GM12878 (cell line): ENCODE measurements around the gene TBL1XR1.

Experiments used
- ATF7 ChIP-seq: fragments of 450-650 bp; IDR thresholded peaks from 2 replicates; pipeline ENCODE4 v1.6.1; 2016; ENCODE audit warnings: low read depth, mild to moderate bottlenecking
- CBFB ChIP-seq: IDR thresholded peaks from 2 replicates; pipeline ENCODE4 v1.6.1; 2016; ENCODE audit warnings: antibody characterized with exemption, low read depth
- ESRRA ChIP-seq: IDR thresholded peaks from 2 replicates; pipeline ENCODE4 v1.6.1; 2012; ENCODE audit warnings: mild to moderate bottlenecking, low read length, improper control_type of control experiment
- HDAC6 ChIP-seq: fragments of 200-600 bp; sonication (generic); IDR thresholded peaks from one replicate; pipeline ENCODE4 v1.8.0; 2017; ENCODE audit warnings: antibody characterized with exemption; ENCODE audit not compliant: unreplicated experiment
- POLR2A ChIP-seq: IDR thresholded peaks from 2 replicates; pipeline ENCODE4 v1.6.1; 2011; ENCODE audit warnings: low read depth, mild to moderate bottlenecking, low read length
- SIX5 ChIP-seq: IDR thresholded peaks from 2 replicates; pipeline ENCODE4 v1.6.1; 2011; ENCODE audit warnings: mild to moderate bottlenecking, low read depth, low read length, moderate library complexity; ENCODE audit not compliant: severe bottlenecking
- SREBF2 ChIP-seq: IDR thresholded peaks from 2 replicates; pipeline ENCODE4 v1.6.1; 2012; ENCODE audit warnings: mild to moderate bottlenecking, low read length
- ZNF384 ChIP-seq: IDR thresholded peaks from 2 replicates; pipeline ENCODE4 v1.6.1; 2012; ENCODE audit warnings: low read depth, mild to moderate bottlenecking, low read length, improper control_type of control experiment, borderline replicate concordance
- TF ChIP-seq, protein P1 (sequence below), 3 experiments: IDR thresholded peaks in 2 of 3; conservative IDR thresholded peaks in 1 of 3; 2 replicates each; pipeline ENCODE4 v1.5.1; 2011; ENCODE audit warnings: low read depth in 3 of 3, low read length in 3 of 3, mild to moderate bottlenecking in 3 of 3, control low read depth in 2 of 3, moderate library complexity in 2 of 3, inconsistent platforms in 1 of 3, mixed read lengths in 1 of 3; ENCODE audit not compliant: control insufficient read depth in 2 of 3, insufficient read depth in 1 of 3; ENCODE audit errors: extremely low read depth in 1 of 3
- TF ChIP-seq, protein P2 (sequence below): fragments of 150-350 bp; IDR thresholded peaks from 2 replicates; pipeline ENCODE4 v1.6.1; 2014; ENCODE audit warnings: mild to moderate bottlenecking, low read depth, low read length
- TF ChIP-seq, protein P3 (sequence below): IDR thresholded peaks from 2 replicates; pipeline ENCODE4 v1.6.1; 2012; ENCODE audit warnings: mild to moderate bottlenecking, low read depth, low read length
- TF ChIP-seq, protein P4 (sequence below): IDR thresholded peaks from 2 replicates; pipeline ENCODE4 v1.6.1; 2012; ENCODE audit warnings: low read depth, low read length, improper control_type of control experiment

DNA sequence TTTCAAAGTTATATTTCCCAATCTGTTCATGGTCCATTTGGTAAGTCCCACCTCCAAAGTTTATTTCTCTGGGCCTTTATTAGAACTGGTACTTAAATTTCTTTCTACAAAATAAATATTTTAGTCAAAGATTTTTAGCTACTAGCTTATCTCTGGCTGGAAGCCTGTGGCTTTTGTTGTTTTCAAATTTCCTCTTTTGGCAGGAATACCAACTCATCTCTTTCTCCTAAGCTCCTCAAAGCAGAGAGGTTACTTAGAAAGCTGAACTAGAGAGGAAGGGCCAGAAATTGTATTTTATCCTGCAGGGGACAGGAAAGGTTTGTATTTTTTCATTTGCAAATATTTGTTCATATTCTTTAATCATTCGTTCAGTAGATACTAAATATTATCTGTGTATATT lies 227.8 kb downstream of the TBL1XR1 start:
- TF ChIP-seq ATF7 (no peak), CBFB (no peak), ESRRA (no peak), SIX5 (no peak), SREBF2 (no peak), HDAC6 (no peak), POLR2A (no peak), ZNF384 (no peak)
- TF ChIP-seq, protein P1, sequence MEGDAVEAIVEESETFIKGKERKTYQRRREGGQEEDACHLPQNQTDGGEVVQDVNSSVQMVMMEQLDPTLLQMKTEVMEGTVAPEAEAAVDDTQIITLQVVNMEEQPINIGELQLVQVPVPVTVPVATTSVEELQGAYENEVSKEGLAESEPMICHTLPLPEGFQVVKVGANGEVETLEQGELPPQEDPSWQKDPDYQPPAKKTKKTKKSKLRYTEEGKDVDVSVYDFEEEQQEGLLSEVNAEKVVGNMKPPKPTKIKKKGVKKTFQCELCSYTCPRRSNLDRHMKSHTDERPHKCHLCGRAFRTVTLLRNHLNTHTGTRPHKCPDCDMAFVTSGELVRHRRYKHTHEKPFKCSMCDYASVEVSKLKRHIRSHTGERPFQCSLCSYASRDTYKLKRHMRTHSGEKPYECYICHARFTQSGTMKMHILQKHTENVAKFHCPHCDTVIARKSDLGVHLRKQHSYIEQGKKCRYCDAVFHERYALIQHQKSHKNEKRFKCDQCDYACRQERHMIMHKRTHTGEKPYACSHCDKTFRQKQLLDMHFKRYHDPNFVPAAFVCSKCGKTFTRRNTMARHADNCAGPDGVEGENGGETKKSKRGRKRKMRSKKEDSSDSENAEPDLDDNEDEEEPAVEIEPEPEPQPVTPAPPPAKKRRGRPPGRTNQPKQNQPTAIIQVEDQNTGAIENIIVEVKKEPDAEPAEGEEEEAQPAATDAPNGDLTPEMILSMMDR (IDR thresholded peaks at IDR 0.05 in 2 of 3, conservative IDR thresholded peaks at IDR 0.05 in 1 of 3; ENCODE audit: control insufficient read depth in 2 of 3, extremely low read depth in 1 of 3, insufficient read depth in 1 of 3, low read depth in 3 of 3, low read length in 3 of 3): no peak
- TF ChIP-seq, protein P2, sequence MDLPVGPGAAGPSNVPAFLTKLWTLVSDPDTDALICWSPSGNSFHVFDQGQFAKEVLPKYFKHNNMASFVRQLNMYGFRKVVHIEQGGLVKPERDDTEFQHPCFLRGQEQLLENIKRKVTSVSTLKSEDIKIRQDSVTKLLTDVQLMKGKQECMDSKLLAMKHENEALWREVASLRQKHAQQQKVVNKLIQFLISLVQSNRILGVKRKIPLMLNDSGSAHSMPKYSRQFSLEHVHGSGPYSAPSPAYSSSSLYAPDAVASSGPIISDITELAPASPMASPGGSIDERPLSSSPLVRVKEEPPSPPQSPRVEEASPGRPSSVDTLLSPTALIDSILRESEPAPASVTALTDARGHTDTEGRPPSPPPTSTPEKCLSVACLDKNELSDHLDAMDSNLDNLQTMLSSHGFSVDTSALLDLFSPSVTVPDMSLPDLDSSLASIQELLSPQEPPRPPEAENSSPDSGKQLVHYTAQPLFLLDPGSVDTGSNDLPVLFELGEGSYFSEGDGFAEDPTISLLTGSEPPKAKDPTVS: no peak
- TF ChIP-seq, protein P3, sequence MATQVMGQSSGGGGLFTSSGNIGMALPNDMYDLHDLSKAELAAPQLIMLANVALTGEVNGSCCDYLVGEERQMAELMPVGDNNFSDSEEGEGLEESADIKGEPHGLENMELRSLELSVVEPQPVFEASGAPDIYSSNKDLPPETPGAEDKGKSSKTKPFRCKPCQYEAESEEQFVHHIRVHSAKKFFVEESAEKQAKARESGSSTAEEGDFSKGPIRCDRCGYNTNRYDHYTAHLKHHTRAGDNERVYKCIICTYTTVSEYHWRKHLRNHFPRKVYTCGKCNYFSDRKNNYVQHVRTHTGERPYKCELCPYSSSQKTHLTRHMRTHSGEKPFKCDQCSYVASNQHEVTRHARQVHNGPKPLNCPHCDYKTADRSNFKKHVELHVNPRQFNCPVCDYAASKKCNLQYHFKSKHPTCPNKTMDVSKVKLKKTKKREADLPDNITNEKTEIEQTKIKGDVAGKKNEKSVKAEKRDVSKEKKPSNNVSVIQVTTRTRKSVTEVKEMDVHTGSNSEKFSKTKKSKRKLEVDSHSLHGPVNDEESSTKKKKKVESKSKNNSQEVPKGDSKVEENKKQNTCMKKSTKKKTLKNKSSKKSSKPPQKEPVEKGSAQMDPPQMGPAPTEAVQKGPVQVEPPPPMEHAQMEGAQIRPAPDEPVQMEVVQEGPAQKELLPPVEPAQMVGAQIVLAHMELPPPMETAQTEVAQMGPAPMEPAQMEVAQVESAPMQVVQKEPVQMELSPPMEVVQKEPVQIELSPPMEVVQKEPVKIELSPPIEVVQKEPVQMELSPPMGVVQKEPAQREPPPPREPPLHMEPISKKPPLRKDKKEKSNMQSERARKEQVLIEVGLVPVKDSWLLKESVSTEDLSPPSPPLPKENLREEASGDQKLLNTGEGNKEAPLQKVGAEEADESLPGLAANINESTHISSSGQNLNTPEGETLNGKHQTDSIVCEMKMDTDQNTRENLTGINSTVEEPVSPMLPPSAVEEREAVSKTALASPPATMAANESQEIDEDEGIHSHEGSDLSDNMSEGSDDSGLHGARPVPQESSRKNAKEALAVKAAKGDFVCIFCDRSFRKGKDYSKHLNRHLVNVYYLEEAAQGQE: no peak
- TF ChIP-seq, protein P4, sequence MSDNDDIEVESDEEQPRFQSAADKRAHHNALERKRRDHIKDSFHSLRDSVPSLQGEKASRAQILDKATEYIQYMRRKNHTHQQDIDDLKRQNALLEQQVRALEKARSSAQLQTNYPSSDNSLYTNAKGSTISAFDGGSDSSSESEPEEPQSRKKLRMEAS: no peak
